ENCODE data around the gene GPS1. TPM values are rescaled to one million over a fixed set of nuclear protein-coding genes. Genes with fewer than 3 reads are reported as not detected.

The GPS1 gene
- total RNA-seq = 10 to 100 TPM; 60.3 to 77.1 TPM

- Mint-ChIP-seq H3K9me3 (no peaks in the 10 kb centered on the region), H3K27ac (peak within 1 kb of the TSS; percentile 83 to 90), H3K36me3 (no peaks in the 10 kb centered on the region)
- peak in 1 of 2 donors; percentile 87 for DNase-seq (ENCODE audit: low spot score in 2 of 2)
- ATAC-seq = peak; percentile 88 to 89
Measured at GRCh38 chr17:82051776-82052637, at the start of gene GPS1, which contains the start of gene RFNG. TSS of gene GPS1 (plus strand) at chr17:82051898. CDS start at chr17:82051932, 34 bp downstream. TSS of gene RFNG (minus strand) at chr17:82051811. CDS start at chr17:82051766, 45 bp downstream.

GRCh38 chr17:82003411-82004381, 48.0 kb upstream of the GPS1 start:
- no peak for DNase-seq (ENCODE audit: low spot score in 2 of 2)
- Mint-ChIP-seq H3K36me3 (no peaks in the 10 kb centered on the region), H3K9me3 (no peaks in the 10 kb centered on the region), H3K27ac (no peak overlapping the region)
- peak; percentile 35 to 71 for ATAC-seq

- no peak for ATAC-seq
- DNase-seq (ENCODE audit: low spot score in 2 of 2) = no peak
- H3K36me3 Mint-ChIP-seq = no peaks in the 10 kb centered on the region
- no peaks in the 10 kb centered on the region for H3K9me3 Mint-ChIP-seq
- H3K27ac Mint-ChIP-seq = no peak overlapping the region
Measured at GRCh38 chr17:82004517-82005455, 46.9 kb upstream of the GPS1 start.

- ATAC-seq (no peak), DNase-seq (ENCODE audit: low spot score in 2 of 2) (no peak)
- Mint-ChIP-seq H3K36me3 (no peaks in the 10 kb centered on the region), H3K27ac (no peak overlapping the region), H3K9me3 (no peaks in the 10 kb centered on the region)
Measured at GRCh38 chr17:82005701-82006348, 45.9 kb upstream of the GPS1 start.

GRCh38 chr17:82006468-82007227, 45.0 kb upstream of the GPS1 start:
- DNase-seq (ENCODE audit: low spot score in 2 of 2) (no peak), ATAC-seq (no peak)
- H3K36me3 Mint-ChIP-seq = no peaks in the 10 kb centered on the region
- no peaks in the 10 kb centered on the region for H3K9me3 Mint-ChIP-seq
- no peak overlapping the region for H3K27ac Mint-ChIP-seq

- Mint-ChIP-seq H3K36me3 (no peaks in the 10 kb centered on the region), H3K9me3 (no peaks in the 10 kb centered on the region), H3K27ac (no peak overlapping the region)
- no peak for DNase-seq (ENCODE audit: low spot score in 2 of 2)
- no peak for ATAC-seq
Measured at GRCh38 chr17:82007228-82007494, 44.5 kb upstream of the GPS1 start.

GRCh38 chr17:82007495-82008257, 44.0 kb upstream of the GPS1 start:
- DNase-seq (ENCODE audit: low spot score in 2 of 2) = no peak
- no peak for ATAC-seq
- Mint-ChIP-seq H3K27ac (no peak overlapping the region), H3K9me3 (no peaks in the 10 kb centered on the region), H3K36me3 (no peaks in the 10 kb centered on the region)

GRCh38 chr17:82008258-82008940, 43.3 kb upstream of the GPS1 start:
- DNase-seq (ENCODE audit: low spot score in 2 of 2) (no peak), ATAC-seq (no peak)
- H3K27ac Mint-ChIP-seq = no peak overlapping the region
- no peaks in the 10 kb centered on the region for H3K36me3 Mint-ChIP-seq
- H3K9me3 Mint-ChIP-seq = no peaks in the 10 kb centered on the region

GRCh38 chr17:82008941-82009405, 42.7 kb upstream of the GPS1 start:
- Mint-ChIP-seq H3K27ac (no peak overlapping the region), H3K36me3 (no peaks in the 10 kb centered on the region), H3K9me3 (no peaks in the 10 kb centered on the region)
- DNase-seq (ENCODE audit: low spot score in 2 of 2) (no peak), ATAC-seq (no peak)

- no peak overlapping the region for H3K27ac Mint-ChIP-seq
- DNase-seq (ENCODE audit: low spot score in 2 of 2) = no peak
- ATAC-seq = no peak
- H3K36me3 Mint-ChIP-seq = no peaks in the 10 kb centered on the region
- H3K9me3 Mint-ChIP-seq = no peaks in the 10 kb centered on the region
Measured at GRCh38 chr17:82009413-82009812, 42.3 kb upstream of the GPS1 start.

GRCh38 chr17:82010575-82011525, 40.8 kb upstream of the GPS1 start:
- no peak for DNase-seq (ENCODE audit: low spot score in 2 of 2)
- Mint-ChIP-seq H3K36me3 (no peaks in the 10 kb centered on the region), H3K9me3 (no peaks in the 10 kb centered on the region), H3K27ac (no peak overlapping the region)
- no peak for ATAC-seq

- DNase-seq (ENCODE audit: low spot score in 2 of 2) (no peak), ATAC-seq (no peak)
- H3K36me3 Mint-ChIP-seq = no peaks in the 10 kb centered on the region
- no peaks in the 10 kb centered on the region for H3K9me3 Mint-ChIP-seq
- H3K27ac Mint-ChIP-seq = no peak overlapping the region
Measured at GRCh38 chr17:82011617-82012187, 40.0 kb upstream of the GPS1 start.

GRCh38 chr17:82012261-82012639, 39.4 kb upstream of the GPS1 start:
- Mint-ChIP-seq H3K9me3 (no peaks in the 10 kb centered on the region), H3K27ac (no peak overlapping the region), H3K36me3 (no peaks in the 10 kb centered on the region)
- DNase-seq (ENCODE audit: low spot score in 2 of 2) (no peak), ATAC-seq (no peak)
